Fibroblast of mammary gland (primary cell): Measurements from ENCODE around the gene TMEM184C.

Source experiments
- DNase-seq: peaks from one replicate; pipeline ENCODE4 v3.0.0-alpha.2; 2010; ENCODE audit warnings: low read depth
- H3K4me3 ChIP-seq: 2 replicates; pipeline ENCODE4 v1.5.1; 2011; ENCODE audit warnings: low read depth, mild to moderate bottlenecking, low read length, moderate library complexity; ENCODE audit not compliant: control insufficient read depth
- CTCF ChIP-seq: conservative IDR thresholded peaks from 2 replicates; pipeline ENCODE4 v1.5.1; 2011; ENCODE audit warnings: low read depth, low read length, inconsistent platforms; ENCODE audit not compliant: control insufficient read depth, insufficient read depth

TMEM184C gene

GRCh38 chr4:147617173-147617840, at the start of gene TMEM184C:
TMEM184C (plus strand) TSS chr4:147617397; CDS start chr4:147617957, 560 bp downstream.
- H3K4me3 ChIP-seq, result peak within 1 kb of the TSS; percentile 97
- no peak for TF ChIP-seq CTCF
- DNase-seq, result peak; percentile 89

- peak; percentile 22 for TF ChIP-seq CTCF
- DNase-seq, result peak; percentile 37
- no peak overlapping the region for H3K4me3 ChIP-seq
These were observed 46.6 kb upstream of the TMEM184C start for GRCh38 chr4:147570616-147571015.

- peak; percentile 49 for DNase-seq
- no peak for TF ChIP-seq CTCF
- H3K4me3 ChIP-seq, result no peak overlapping the region
These were observed 46.0 kb upstream of the TMEM184C start for GRCh38 chr4:147571036-147571770.

- no peak for DNase-seq
- H3K4me3 ChIP-seq, result no peak overlapping the region
- TF ChIP-seq CTCF, result no peak
These were observed 41.1 kb upstream of the TMEM184C start for GRCh38 chr4:147576084-147576483.

- DNase-seq, result peak; percentile 91
- no peak overlapping the region for H3K4me3 ChIP-seq
- TF ChIP-seq CTCF, result no peak
These were observed 39.1 kb upstream of the TMEM184C start for GRCh38 chr4:147578051-147578476.

- no peak overlapping the region for H3K4me3 ChIP-seq
- no peak for DNase-seq
- no peak for TF ChIP-seq CTCF
These were observed 38.6 kb upstream of the TMEM184C start for GRCh38 chr4:147578593-147578992.

- no peak for TF ChIP-seq CTCF
- DNase-seq, result peak; percentile 63
- no peak overlapping the region for H3K4me3 ChIP-seq
These were observed 36.8 kb upstream of the TMEM184C start for GRCh38 chr4:147580396-147580795.
